ENCODE data around the gene GORASP1. TPM values are rescaled to one million over a fixed set of nuclear protein-coding genes. Genes with fewer than 3 reads are reported as not detected.

The GORASP1 gene
- total RNA-seq, 1 donor from 2014 or later = 62.1 TPM

DNA sequence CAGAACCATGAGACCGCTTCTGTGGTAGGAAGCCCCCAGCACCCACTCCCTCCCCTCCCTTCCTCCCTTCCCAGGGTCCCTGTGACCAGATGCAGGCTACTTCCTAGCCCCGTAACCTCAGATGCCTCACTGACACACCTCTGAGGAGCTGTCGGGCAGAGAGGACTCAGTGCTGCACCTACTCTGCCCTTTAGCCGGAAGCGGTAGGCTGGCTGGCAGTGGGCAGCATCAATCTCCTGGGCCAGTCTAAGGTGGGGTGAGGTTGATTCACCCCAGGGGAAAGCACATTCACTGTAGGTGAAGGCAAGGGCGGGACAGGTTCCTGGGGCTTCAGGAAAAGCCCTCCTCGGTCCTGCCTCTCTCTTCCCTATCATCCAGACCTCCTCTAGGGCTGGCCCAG, 26.9 kb upstream of the GORASP1 start:
- no peak for DNase-seq (ENCODE audit: extremely low spot score, unreplicated experiment)
- Mint-ChIP-seq H3K27ac (ENCODE audit: unreplicated experiment) (no peak overlapping the region), H3K36me3 (ENCODE audit: unreplicated experiment) (peaks cover 4% of the 10 kb centered on the region), H3K27me3 (ENCODE audit: unreplicated experiment) (no peaks in the 10 kb centered on the region), H3K9me3 (ENCODE audit: unreplicated experiment) (no peaks in the 10 kb centered on the region), H3K4me3 (ENCODE audit: unreplicated experiment) (no peak overlapping the region), H3K4me1 (ENCODE audit: unreplicated experiment) (no peaks in the 10 kb centered on the region)
- TF ChIP-seq, protein P1, sequence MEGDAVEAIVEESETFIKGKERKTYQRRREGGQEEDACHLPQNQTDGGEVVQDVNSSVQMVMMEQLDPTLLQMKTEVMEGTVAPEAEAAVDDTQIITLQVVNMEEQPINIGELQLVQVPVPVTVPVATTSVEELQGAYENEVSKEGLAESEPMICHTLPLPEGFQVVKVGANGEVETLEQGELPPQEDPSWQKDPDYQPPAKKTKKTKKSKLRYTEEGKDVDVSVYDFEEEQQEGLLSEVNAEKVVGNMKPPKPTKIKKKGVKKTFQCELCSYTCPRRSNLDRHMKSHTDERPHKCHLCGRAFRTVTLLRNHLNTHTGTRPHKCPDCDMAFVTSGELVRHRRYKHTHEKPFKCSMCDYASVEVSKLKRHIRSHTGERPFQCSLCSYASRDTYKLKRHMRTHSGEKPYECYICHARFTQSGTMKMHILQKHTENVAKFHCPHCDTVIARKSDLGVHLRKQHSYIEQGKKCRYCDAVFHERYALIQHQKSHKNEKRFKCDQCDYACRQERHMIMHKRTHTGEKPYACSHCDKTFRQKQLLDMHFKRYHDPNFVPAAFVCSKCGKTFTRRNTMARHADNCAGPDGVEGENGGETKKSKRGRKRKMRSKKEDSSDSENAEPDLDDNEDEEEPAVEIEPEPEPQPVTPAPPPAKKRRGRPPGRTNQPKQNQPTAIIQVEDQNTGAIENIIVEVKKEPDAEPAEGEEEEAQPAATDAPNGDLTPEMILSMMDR (IDR thresholded peaks at IDR 0.05) = no peak

DNA sequence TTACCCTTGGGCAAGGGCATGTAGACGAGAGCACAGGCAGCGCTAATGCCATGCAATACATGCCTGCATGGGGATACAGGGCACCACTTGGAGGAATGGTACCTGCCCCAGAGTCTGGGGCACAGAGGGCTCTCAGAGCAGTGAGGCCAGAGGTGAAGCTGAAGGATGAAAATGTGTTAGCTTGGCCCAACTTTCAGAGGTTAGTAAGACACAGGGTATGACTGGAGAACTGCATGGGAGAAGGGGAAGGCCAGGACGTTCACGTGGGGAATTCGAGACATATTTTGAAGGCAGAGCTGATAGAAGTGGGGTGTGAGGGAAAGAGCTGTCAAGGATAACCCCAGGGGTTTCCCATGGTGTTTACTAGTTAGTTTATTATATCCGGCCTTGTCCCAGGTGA, 26.4 kb upstream of the GORASP1 start:
- Mint-ChIP-seq H3K4me1 (ENCODE audit: unreplicated experiment) (no peaks in the 10 kb centered on the region), H3K36me3 (ENCODE audit: unreplicated experiment) (peaks cover 4% of the 10 kb centered on the region), H3K27ac (ENCODE audit: unreplicated experiment) (no peak overlapping the region), H3K27me3 (ENCODE audit: unreplicated experiment) (no peaks in the 10 kb centered on the region), H3K9me3 (ENCODE audit: unreplicated experiment) (no peaks in the 10 kb centered on the region), H3K4me3 (ENCODE audit: unreplicated experiment) (no peak overlapping the region)
- TF ChIP-seq, protein P1 (IDR thresholded peaks at IDR 0.05) = no peak
- DNase-seq (ENCODE audit: extremely low spot score, unreplicated experiment) = no peak

DNA sequence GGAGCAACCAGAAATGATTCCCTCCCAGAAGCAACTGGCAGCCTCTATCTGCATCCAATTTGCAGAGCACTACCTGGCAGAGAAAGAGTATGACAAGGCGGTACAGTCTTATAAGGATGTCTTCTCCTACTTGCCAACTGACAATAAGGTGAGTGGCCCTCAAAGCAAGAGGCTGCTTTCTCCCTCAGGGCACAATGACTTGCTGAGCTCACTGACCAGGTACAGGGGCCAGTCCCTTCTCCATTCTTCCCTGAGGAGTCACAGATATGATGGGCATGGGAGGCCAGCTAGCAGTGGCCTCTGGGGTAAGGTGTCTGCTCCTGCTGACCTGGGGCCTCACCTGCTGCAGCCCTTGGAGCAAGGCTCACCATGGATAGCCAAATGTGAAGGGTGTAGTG, 25.7 kb upstream of the GORASP1 start:
- no peak for DNase-seq (ENCODE audit: extremely low spot score, unreplicated experiment)
- H3K9me3 Mint-ChIP-seq (ENCODE audit: unreplicated experiment) = no peaks in the 10 kb centered on the region
- H3K4me1 Mint-ChIP-seq (ENCODE audit: unreplicated experiment) = no peaks in the 10 kb centered on the region
- TF ChIP-seq, protein P1 (IDR thresholded peaks at IDR 0.05) = no peak
- H3K4me3 Mint-ChIP-seq (ENCODE audit: unreplicated experiment) = no peak overlapping the region
- no peak overlapping the region for H3K27ac Mint-ChIP-seq (ENCODE audit: unreplicated experiment)
- H3K27me3 Mint-ChIP-seq (ENCODE audit: unreplicated experiment) = no peaks in the 10 kb centered on the region
- peaks cover 4% of the 10 kb centered on the region for H3K36me3 Mint-ChIP-seq (ENCODE audit: unreplicated experiment)

DNA sequence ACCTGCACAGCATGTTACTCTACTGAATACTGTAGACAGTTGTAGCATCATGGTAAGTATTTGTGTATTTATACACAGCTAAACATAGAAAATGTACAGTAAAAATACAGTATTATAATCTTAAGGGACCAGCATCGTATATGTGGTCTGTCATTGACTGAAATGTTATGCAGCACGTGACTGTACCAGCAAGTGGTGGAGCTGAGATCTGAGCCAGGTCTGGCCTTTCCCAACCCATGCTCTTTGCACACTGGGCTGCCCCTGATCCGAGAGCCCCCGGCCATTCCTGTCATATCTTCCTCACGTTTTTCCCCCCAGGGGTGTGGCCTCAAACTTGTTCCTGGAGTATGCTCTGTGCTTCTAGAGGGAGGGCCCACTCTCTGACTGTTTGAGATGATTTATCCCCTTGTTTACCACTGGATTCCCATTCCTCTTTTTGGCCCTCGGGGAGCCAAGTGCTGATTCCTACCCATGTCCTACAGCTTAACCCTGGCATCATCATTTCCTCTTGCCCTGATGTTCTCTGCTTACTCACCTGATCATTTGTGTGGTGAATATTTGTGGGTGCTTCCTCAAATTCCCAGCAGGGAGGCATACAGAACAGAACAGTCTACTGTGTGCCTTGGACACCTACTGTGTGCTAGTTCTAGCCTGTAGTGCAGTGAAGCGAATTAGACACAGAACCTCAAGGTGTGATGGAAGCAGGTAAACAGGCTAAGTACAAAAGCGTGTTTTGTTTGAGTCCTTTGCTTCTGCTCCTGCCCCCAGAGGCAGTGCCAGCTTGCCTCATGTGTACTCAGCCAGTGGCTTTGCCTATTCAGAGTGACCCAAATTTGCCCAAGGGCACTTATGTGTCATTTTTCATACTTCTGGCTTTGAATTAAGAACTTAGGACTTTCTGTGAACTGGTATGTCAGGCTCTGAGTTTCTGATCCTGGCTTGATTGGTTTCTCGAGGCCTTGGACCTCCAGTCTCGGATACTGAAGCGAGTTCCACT, 25.0 kb upstream of the GORASP1 start:
- no peaks in the 10 kb centered on the region for H3K9me3 Mint-ChIP-seq (ENCODE audit: unreplicated experiment)
- H3K27ac Mint-ChIP-seq (ENCODE audit: unreplicated experiment) = no peak overlapping the region
- H3K4me3 Mint-ChIP-seq (ENCODE audit: unreplicated experiment) = no peak overlapping the region
- H3K4me1 Mint-ChIP-seq (ENCODE audit: unreplicated experiment) = peaks cover under 1% of the 10 kb centered on the region
- no peak for DNase-seq (ENCODE audit: extremely low spot score, unreplicated experiment)
- TF ChIP-seq, protein P1 (IDR thresholded peaks at IDR 0.05) = no peak
- H3K27me3 Mint-ChIP-seq (ENCODE audit: unreplicated experiment) = no peaks in the 10 kb centered on the region
- H3K36me3 Mint-ChIP-seq (ENCODE audit: unreplicated experiment) = peaks cover 4% of the 10 kb centered on the region

DNA sequence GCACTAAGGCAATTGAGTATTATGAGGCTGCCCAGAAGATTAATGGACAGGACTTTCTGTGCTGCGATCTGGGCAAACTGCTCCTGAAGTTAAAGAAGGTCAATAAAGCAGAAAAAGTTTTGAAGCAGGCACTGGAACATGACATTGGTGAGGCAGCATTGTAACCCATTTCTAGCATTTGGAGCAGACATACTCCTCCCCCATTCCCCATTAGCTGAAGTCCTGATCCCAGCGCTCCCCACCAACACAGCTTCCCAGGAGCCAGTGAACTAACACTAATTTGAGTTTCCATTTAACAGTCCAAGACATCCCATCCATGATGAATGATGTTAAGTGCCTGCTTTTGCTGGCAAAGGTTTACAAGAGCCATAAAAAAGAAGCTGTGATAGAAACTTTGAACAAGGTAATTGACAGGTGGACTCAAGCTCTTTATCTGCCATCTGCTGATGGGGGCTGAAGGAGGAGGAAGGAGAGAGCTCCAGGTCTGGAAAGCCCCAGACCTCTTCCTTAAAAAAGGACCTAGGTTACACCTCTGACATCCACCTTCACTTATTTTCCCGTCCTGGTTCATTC, 23.4 kb upstream of the GORASP1 start:
- Mint-ChIP-seq H3K36me3 (ENCODE audit: unreplicated experiment) (peaks cover 4% of the 10 kb centered on the region), H3K27me3 (ENCODE audit: unreplicated experiment) (no peaks in the 10 kb centered on the region), H3K9me3 (ENCODE audit: unreplicated experiment) (no peaks in the 10 kb centered on the region), H3K4me1 (ENCODE audit: unreplicated experiment) (peaks cover 14% of the 10 kb centered on the region), H3K27ac (ENCODE audit: unreplicated experiment) (no peak overlapping the region), H3K4me3 (ENCODE audit: unreplicated experiment) (no peak overlapping the region)
- TF ChIP-seq, protein P1 (IDR thresholded peaks at IDR 0.05) = no peak
- DNase-seq (ENCODE audit: extremely low spot score, unreplicated experiment) = no peak

Data from osteocyte (in vitro differentiated cells).